ENCODE results near the gene CPT1B. TPM values are rescaled to one million over a fixed set of nuclear protein-coding genes. Genes with fewer than 3 reads are reported as not detected.
"Not testable (repeated sequence)": the region's sequence is repeated elsewhere in the genome, so short reads cannot be mapped to it uniquely, and the experiment has no call there.

Gene CPT1B
- total RNA-seq, 1 donor from 2014 or later, result 3.4 TPM

GRCh38 chr22:50624347-50625130 is 46.3 kb upstream of the CPT1B start:
- TF ChIP-seq CTCF (IDR thresholded peaks at IDR 0.05; ENCODE audit: insufficient read depth, low read length, severe bottlenecking), result no peak
- DNase-seq (ENCODE audit: low read depth), result no peak
- no peak for FAIRE-seq
- Histone ChIP-seq H3K36me3 (ENCODE audit: control insufficient read depth, insufficient read depth, low read length) (peaks cover 8% of the 10 kb centered on the region), H3K27me3 (ENCODE audit: control insufficient read depth, insufficient read depth, low read length) (no peaks in the 10 kb centered on the region), H3K4me3 (ENCODE audit: low read depth, low read length) (no peak overlapping the region)

- DNase-seq (ENCODE audit: low read depth) (peak; percentile 62), FAIRE-seq (peak; percentile 52)
- no peaks in the 10 kb centered on the region for H3K27me3 ChIP-seq (ENCODE audit: control insufficient read depth, insufficient read depth, low read length)
- H3K36me3 ChIP-seq (ENCODE audit: control insufficient read depth, insufficient read depth, low read length), result peaks cover 8% of the 10 kb centered on the region
- H3K4me3 ChIP-seq (ENCODE audit: low read depth, low read length), result no peak overlapping the region
- TF ChIP-seq CTCF (IDR thresholded peaks at IDR 0.05; ENCODE audit: insufficient read depth, low read length, severe bottlenecking), result peak; percentile 34
Measured at GRCh38 chr22:50622723-50623327, 44.6 kb upstream of the CPT1B start.

- H3K36me3 ChIP-seq (ENCODE audit: control insufficient read depth, insufficient read depth, low read length), result peaks cover 8% of the 10 kb centered on the region
- H3K4me3 ChIP-seq (ENCODE audit: low read depth, low read length), result peak overlapping the region; percentile 32
- peak; percentile 58 for TF ChIP-seq CTCF (IDR thresholded peaks at IDR 0.05; ENCODE audit: insufficient read depth, low read length, severe bottlenecking)
- peak; percentile 67 for DNase-seq (ENCODE audit: low read depth)
- FAIRE-seq, result no peak
- H3K27me3 ChIP-seq (ENCODE audit: control insufficient read depth, insufficient read depth, low read length), result no peaks in the 10 kb centered on the region
Measured at GRCh38 chr22:50621948-50622722, 43.9 kb upstream of the CPT1B start.

GRCh38 chr22:50621356-50621880 is 43.2 kb upstream of the CPT1B start:
- Histone ChIP-seq H3K27me3 (ENCODE audit: control insufficient read depth, insufficient read depth, low read length) (no peaks in the 10 kb centered on the region), H3K4me3 (ENCODE audit: low read depth, low read length) (peak overlapping the region; percentile 32), H3K36me3 (ENCODE audit: control insufficient read depth, insufficient read depth, low read length) (peaks cover 6% of the 10 kb centered on the region)
- DNase-seq (ENCODE audit: low read depth), result peak; percentile 21
- no peak for TF ChIP-seq CTCF (IDR thresholded peaks at IDR 0.05; ENCODE audit: insufficient read depth, low read length, severe bottlenecking)
- no peak for FAIRE-seq

GRCh38 chr22:50620593-50621355 is 42.5 kb upstream of the CPT1B start:
- no peak for TF ChIP-seq CTCF (IDR thresholded peaks at IDR 0.05; ENCODE audit: insufficient read depth, low read length, severe bottlenecking)
- no peak for FAIRE-seq
- DNase-seq (ENCODE audit: low read depth), result peak; percentile 32
- H3K36me3 ChIP-seq (ENCODE audit: control insufficient read depth, insufficient read depth, low read length), result peaks cover 4% of the 10 kb centered on the region
- peak overlapping the region; percentile 0 for H3K4me3 ChIP-seq (ENCODE audit: low read depth, low read length)
- H3K27me3 ChIP-seq (ENCODE audit: control insufficient read depth, insufficient read depth, low read length), result no peaks in the 10 kb centered on the region

- FAIRE-seq; H3K27me3 ChIP-seq (ENCODE audit: control insufficient read depth, insufficient read depth, low read length); DNase-seq (ENCODE audit: low read depth); H3K4me3 ChIP-seq (ENCODE audit: low read depth, low read length); H3K36me3 ChIP-seq (ENCODE audit: control insufficient read depth, insufficient read depth, low read length): not testable (repeated sequence)
Measured at GRCh38 chr22:50614296-50614695, 36.1 kb upstream of the CPT1B start.

Measured in bronchial epithelial cell (primary cell).